Ascending aorta (tissue), 2 donors: Measurements from ENCODE around the gene CARD9. TPM values are rescaled to one million over a fixed set of nuclear protein-coding genes. Genes with fewer than 3 reads are reported as not detected.

Experiments used
- DNase-seq, 2 donors: peaks; one replicate each; pipeline ENCODE4 v3.0.0-alpha.2; 2019; ENCODE audit warnings: low spot score in 2 of 2
- H3K27ac ChIP-seq, 2 donors: fragments of 200-600 bp; sonication (generic); one replicate each; pipeline ENCODE4 v1.5.1; 2016 to 2017; ENCODE audit warnings: mild to moderate bottlenecking in 1 of 2
- H3K27me3 ChIP-seq: fragments of 200-600 bp; sonication (generic); one replicate; pipeline ENCODE4 v1.5.1; 2017
- H3K36me3 ChIP-seq, 2 donors: fragments of 200-600 bp; sonication (generic); one replicate each; pipeline ENCODE4 v1.5.1; 2016
- H3K4me1 ChIP-seq, 2 donors: fragments of 200-600 bp; sonication (generic); one replicate each; pipeline ENCODE4 v1.5.1; 2016 to 2017; ENCODE audit warnings: mild to moderate bottlenecking in 1 of 2
- H3K4me3 ChIP-seq, 2 donors: fragments of 200-600 bp; sonication (generic); one replicate each; pipeline ENCODE4 v1.5.1; 2016 to 2017; ENCODE audit warnings: mild to moderate bottlenecking in 1 of 2
- H3K9me3 ChIP-seq, 2 donors: fragments of 200-600 bp; sonication (generic); one replicate each; pipeline ENCODE4 v1.5.1; 2016
- intact Hi-C: fragments of 100-400 bp; cut with DNase I; formaldehyde crosslinking; loops from one replicate; pipeline ENCODE4 v1.15.1; 2023
- total RNA-seq: library from RNA; depleted of rRNA; stranded (reverse); fragments of >200 nt; gene quantifications from one replicate; pipeline ENCODE4 v1.1.0, GENCODE V29; 2016
- TF ChIP-seq, protein P1 (sequence below), 3 experiments: fragments of 200-600 bp in 2 of 3; fragments of 450-650 bp in 1 of 3; sonication (generic) in 2 of 3; IDR thresholded peaks; one replicate each; pipeline ENCODE4 v1.5.1; 2016 to 2019; ENCODE audit warnings: antibody characterized with exemption in 3 of 3, mild to moderate bottlenecking in 1 of 3, moderate library complexity in 1 of 3

CARD9 gene
- total RNA-seq, 1 donor from 2014 or later: 0.43 TPM

DNA sequence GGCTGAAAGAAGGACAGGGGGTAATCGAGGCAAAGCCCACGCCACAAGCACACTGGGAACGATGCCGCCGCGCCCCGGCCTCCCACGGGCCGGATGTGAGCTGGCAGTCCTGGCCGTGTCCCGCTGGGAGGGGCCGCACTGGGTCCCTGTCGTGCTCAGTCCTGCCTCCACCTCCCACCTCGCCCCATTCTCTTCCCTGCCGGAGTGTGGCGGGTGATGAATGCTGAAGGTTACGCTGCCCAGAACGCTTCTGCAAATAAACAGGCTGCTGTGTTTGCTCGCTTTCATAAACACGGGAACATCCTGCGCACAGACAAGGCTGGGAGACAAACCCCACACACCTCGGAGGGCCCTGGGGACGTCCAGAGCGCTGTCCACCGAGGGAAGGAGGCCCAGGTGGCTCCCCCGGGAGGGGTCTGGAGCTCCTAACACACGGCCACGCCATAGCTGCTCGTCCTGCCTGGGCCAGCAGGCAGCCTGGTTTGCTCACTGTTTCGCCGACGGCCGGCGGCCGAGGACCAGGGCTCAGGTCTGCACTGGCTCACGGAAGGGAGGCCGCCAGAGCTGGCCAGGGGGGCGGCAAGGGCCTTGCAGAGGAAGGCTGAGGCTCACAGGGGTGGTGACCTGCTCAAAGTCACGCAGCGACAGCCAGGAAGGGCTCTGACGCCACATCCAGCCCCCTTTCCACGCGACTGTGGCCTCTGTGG lies 12.3 kb downstream of the CARD9 start:
- intact Hi-C loops: loop anchor here (5.0 kb wide), 2 partner anchors 49 to 186 kb away; partner anchors contain the start of gene NOTCH1
- Histone ChIP-seq H3K4me3 (no peak overlapping the region), H3K27me3 (no peaks in the 10 kb centered on the region), H3K27ac (no peak overlapping the region), H3K4me1 (peaks cover 5 to 8% of the 10 kb centered on the region in 2 donors), H3K36me3 (peaks cover 12 to 24% of the 10 kb centered on the region in 2 donors), H3K9me3 (no peaks in the 10 kb centered on the region)
- DNase-seq: no peak
- TF ChIP-seq, protein P1, sequence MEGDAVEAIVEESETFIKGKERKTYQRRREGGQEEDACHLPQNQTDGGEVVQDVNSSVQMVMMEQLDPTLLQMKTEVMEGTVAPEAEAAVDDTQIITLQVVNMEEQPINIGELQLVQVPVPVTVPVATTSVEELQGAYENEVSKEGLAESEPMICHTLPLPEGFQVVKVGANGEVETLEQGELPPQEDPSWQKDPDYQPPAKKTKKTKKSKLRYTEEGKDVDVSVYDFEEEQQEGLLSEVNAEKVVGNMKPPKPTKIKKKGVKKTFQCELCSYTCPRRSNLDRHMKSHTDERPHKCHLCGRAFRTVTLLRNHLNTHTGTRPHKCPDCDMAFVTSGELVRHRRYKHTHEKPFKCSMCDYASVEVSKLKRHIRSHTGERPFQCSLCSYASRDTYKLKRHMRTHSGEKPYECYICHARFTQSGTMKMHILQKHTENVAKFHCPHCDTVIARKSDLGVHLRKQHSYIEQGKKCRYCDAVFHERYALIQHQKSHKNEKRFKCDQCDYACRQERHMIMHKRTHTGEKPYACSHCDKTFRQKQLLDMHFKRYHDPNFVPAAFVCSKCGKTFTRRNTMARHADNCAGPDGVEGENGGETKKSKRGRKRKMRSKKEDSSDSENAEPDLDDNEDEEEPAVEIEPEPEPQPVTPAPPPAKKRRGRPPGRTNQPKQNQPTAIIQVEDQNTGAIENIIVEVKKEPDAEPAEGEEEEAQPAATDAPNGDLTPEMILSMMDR (IDR thresholded peaks at IDR 0.05): no peak

DNA sequence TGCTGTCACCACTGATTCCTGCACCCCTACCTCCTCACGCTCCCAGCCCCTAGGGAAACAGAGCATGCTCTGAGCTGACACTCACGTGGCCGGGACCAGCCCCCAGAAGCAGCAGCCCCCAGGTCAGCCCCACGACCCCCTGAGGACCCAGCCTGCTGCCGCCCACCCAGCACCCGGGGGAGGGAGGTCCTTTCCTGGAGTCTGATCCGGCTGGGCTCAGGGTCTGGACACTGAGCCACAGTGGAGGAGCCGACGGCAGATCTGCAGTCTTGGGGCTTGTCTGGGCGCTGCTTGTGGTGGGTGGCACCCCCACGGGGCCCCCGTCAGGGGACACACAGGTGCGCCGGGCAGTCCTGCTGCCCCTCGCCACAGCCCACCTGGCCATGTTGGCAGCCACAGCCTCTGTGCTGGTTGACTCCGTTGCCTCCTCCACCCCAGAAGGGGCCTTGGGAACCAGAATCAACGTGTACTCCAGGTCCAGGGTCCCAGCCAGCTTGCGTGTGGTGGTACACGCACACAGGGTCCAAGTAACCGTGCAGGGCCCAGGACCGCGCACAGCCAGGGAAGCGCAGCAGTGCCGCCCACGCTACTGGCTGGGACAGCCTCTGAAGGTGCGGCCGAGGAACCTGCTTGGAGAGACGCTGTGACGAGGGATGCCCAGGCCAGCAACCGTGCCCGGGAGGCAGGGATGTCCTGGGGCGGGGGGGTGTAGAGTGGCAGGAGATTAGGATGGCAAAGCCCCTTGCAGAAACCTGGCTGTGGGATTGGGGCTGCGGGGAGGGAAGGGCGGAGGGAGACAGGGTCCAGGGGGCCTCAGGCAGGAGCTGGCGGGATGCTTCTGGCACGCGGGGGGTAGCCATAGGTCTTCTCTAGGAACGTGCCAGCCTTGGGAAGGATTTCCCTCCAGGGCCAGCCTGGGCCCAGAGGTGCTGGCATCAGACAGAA lies 13.4 kb downstream of the CARD9 start:
- intact Hi-C loops: loop anchor here (5.0 kb wide), 2 partner anchors 48 to 187 kb away; partner anchors contain the start of gene NOTCH1
- H3K4me3 ChIP-seq: no peak overlapping the region
- peaks cover 5 to 8% of the 10 kb centered on the region in 2 donors for H3K4me1 ChIP-seq
- H3K27ac ChIP-seq: no peak overlapping the region
- TF ChIP-seq, protein P1 (IDR thresholded peaks at IDR 0.05): no peak
- peaks cover 12 to 25% of the 10 kb centered on the region in 2 donors for H3K36me3 ChIP-seq
- no peak for DNase-seq
- H3K9me3 ChIP-seq: no peaks in the 10 kb centered on the region
- no peaks in the 10 kb centered on the region for H3K27me3 ChIP-seq

DNA sequence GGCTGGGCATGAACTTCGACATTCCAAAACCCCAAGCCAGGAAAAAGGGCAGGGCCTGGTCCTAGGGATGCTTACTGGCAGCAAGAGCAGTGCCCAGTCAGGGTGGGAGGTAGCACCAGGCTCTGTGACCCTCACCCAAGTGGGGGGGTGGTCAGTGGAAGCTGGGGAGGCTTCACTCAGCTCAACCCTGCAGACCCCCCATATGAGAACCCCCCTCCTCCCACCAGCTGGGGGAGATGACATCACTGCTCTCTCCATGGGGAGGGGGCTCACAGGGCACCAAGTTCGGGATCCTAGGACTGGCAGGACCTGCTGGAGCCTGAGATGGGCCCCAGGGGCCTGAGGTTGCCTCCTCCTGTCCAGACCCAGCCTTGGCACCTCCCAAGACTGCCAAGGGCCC lies 14.6 kb downstream of the CARD9 start:
- Histone ChIP-seq H3K27me3 (no peaks in the 10 kb centered on the region), H3K9me3 (no peaks in the 10 kb centered on the region), H3K36me3 (peaks cover 12 to 25% of the 10 kb centered on the region in 2 donors), H3K4me3 (no peak overlapping the region), H3K27ac (no peak overlapping the region), H3K4me1 (peaks cover 2 to 8% of the 10 kb centered on the region in 2 donors)
- DNase-seq: no peak
- TF ChIP-seq, protein P1 (IDR thresholded peaks at IDR 0.05): no peak
- intact Hi-C loops: no loop called here

DNA sequence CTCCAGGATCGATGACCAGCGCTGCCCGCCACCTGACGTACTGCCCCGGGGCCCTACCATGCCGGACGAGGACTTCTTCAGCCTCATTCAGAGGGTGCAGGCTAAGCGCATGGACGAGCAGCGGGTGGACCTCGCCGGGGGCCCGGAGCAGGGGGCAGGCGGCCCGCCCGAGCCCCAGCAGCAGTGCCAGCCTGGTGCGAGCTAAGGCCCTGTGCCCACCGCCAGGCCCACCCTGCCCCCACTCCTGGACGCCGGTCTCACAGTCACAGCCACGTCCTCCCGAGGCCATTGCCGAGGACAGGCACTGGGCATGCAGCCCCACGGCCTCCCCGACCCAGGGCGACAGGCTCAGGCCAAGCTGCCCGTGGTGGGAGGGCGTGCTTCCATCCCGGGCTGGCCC lies 15.5 kb downstream of the CARD9 start:
- Histone ChIP-seq H3K9me3 (no peaks in the 10 kb centered on the region), H3K27ac (no peak overlapping the region), H3K4me3 (no peak overlapping the region), H3K4me1 (peaks cover 0 to 6% of the 10 kb centered on the region in 2 donors), H3K27me3 (no peaks in the 10 kb centered on the region), H3K36me3 (peaks cover 12 to 25% of the 10 kb centered on the region in 2 donors)
- intact Hi-C loops: no loop called here
- no peak for DNase-seq
- TF ChIP-seq, protein P1 (IDR thresholded peaks at IDR 0.05): no peak

DNA sequence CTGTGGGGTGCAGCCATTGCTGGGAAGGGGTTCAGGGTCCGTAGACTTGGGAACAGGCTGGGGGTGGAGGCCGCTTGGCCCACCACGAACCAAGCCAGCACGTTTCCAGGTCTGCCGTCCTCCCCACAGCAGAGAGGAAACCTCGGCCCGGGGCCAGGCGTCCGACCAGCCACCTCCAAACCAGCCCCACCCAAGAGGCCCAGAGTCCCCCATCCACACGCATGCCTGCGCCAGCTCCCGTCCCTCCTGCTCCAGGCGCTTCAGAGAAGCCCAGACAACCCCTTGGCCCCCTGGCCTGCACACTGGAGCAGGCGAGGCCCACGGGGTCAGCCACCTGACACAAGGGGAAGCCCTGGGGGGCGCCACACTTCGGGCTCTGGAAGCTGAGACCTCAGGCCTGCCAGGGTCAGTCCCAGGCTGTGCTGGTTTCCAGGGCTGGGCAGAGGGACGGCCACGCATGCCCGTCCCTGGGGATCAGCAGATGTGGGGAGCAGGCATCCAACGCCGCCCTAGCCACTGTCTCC lies 16.2 kb downstream of the CARD9 start:
- Histone ChIP-seq H3K36me3 (peaks cover 12 to 25% of the 10 kb centered on the region in 2 donors), H3K27ac (no peak overlapping the region), H3K4me1 (peaks cover 0 to 4% of the 10 kb centered on the region in 2 donors), H3K27me3 (no peaks in the 10 kb centered on the region), H3K4me3 (no peak overlapping the region), H3K9me3 (no peaks in the 10 kb centered on the region)
- TF ChIP-seq, protein P1 (IDR thresholded peaks at IDR 0.05): no peak
- intact Hi-C loops: no loop called here
- DNase-seq: no peak
